Esophagus muscularis mucosa (tissue), 4 donors: ENCODE measurements around the gene CLDN16.

ENCODE experiments used
- EP300 ChIP-seq: sonication (generic); formaldehyde crosslinking; IDR thresholded peaks from one replicate; pipeline ENCODE4 v1.6.1; 2017; ENCODE audit warnings: antibody characterized with exemption
- POLR2AphosphoS5 ChIP-seq, 2 donors: sonication (generic); formaldehyde crosslinking; IDR thresholded peaks; one replicate each; pipeline ENCODE4 v1.6.1; 2017; ENCODE audit warnings: antibody characterized with exemption in 2 of 2
- TF ChIP-seq, protein P1 (sequence below), 3 experiments: fragments of 200-600 bp in 2 of 3; fragments of 450-650 bp in 1 of 3; sonication (generic) in 2 of 3; IDR thresholded peaks; one replicate each; pipeline ENCODE4 v1.5.1; 2017 to 2019; ENCODE audit warnings: antibody characterized with exemption in 3 of 3, mild to moderate bottlenecking in 2 of 3, moderate library complexity in 1 of 3

DNA sequence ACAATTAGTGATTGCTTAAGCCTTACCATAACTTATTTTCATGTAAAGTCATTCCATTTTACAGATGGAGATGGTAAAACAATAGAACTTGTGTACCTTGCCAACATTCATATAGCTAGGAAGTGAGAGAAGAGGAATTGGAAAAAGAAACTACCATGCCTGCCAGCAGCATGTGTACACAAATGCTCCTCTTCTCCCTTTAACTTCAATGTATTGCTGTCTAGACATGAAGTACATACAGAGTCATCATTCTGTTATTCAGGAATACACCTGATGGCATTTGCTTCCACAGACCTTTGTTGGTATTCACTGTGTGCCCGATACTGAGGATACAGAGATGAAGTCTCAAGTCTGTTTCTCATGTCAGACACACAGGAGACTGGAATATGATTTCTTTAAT, 68.8 kb downstream of the CLDN16 start:
- TF ChIP-seq, protein P1, sequence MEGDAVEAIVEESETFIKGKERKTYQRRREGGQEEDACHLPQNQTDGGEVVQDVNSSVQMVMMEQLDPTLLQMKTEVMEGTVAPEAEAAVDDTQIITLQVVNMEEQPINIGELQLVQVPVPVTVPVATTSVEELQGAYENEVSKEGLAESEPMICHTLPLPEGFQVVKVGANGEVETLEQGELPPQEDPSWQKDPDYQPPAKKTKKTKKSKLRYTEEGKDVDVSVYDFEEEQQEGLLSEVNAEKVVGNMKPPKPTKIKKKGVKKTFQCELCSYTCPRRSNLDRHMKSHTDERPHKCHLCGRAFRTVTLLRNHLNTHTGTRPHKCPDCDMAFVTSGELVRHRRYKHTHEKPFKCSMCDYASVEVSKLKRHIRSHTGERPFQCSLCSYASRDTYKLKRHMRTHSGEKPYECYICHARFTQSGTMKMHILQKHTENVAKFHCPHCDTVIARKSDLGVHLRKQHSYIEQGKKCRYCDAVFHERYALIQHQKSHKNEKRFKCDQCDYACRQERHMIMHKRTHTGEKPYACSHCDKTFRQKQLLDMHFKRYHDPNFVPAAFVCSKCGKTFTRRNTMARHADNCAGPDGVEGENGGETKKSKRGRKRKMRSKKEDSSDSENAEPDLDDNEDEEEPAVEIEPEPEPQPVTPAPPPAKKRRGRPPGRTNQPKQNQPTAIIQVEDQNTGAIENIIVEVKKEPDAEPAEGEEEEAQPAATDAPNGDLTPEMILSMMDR (IDR thresholded peaks at IDR 0.05) = no peak
- no peak for TF ChIP-seq EP300
- no peak for TF ChIP-seq POLR2AphosphoS5 (IDR thresholded peaks at IDR 0.05)
